D341Med (cell line): Measurements from ENCODE around the gene ABCC4.
A peak's percentile ranks its signal among the peaks of the same experiment; 100 is the strongest.

ENCODE experiments used
- DNase-seq: peaks from one replicate; pipeline ENCODE4 v3.0.0; 2012; ENCODE audit warnings: low spot score

Gene ABCC4

DNA sequence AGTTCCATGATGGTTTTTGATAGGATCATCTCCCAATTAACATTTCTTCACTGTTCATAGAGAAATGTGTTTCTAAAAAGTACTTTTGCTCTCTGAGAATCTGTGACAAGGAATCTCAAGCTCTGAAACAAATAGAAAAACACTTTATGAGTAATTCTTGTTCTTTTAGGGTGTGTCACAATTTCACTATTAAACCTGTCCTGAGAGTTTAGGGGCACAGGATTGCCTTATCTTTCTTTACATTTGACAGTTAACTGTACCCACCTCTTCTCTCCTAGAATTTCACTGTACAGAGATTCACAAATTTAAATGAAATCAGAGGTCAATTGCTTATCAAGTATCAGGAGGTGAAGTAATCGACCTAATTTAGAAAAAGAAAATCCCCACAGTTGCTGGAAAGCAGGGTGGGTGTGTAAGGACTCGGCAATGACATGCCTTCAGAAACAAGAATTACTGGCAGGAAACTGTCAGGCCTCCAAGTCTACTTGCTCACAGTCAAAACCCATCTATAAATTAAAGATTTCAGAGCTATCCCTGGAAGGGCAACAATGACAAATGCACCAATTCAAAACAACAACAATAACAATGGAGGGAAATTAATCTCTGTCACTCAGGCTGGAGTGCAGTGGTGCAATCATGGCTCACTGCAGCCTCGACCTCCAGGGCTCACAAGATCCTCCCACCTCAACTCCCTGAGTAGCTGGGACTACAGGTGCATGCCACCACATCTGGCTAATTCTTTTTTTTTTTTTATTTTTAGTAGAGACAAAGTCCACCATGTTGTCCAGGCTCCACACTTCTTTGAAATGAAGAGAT, 250.2 kb downstream of the ABCC4 start:
- no peak for DNase-seq

DNA sequence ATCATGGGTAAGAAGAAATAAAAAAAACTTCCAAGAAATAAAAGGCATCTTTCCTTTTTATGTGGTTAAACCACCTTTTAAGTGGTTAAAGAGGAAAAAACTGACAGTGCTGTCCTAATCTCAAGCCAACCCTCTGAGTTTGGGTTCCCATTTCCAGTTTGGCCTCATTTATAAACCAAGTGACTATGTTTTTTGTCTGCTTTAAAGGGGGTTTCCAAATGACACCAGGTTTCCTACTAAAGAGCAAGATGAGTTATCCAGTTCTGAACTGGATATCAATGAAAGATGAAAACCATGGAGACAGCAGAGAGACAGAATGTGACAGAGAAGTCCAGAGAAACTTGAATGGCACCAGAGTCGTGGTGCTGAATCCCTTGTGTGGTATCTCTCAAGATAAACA, 251.5 kb downstream of the ABCC4 start:
- DNase-seq = no peak

DNA sequence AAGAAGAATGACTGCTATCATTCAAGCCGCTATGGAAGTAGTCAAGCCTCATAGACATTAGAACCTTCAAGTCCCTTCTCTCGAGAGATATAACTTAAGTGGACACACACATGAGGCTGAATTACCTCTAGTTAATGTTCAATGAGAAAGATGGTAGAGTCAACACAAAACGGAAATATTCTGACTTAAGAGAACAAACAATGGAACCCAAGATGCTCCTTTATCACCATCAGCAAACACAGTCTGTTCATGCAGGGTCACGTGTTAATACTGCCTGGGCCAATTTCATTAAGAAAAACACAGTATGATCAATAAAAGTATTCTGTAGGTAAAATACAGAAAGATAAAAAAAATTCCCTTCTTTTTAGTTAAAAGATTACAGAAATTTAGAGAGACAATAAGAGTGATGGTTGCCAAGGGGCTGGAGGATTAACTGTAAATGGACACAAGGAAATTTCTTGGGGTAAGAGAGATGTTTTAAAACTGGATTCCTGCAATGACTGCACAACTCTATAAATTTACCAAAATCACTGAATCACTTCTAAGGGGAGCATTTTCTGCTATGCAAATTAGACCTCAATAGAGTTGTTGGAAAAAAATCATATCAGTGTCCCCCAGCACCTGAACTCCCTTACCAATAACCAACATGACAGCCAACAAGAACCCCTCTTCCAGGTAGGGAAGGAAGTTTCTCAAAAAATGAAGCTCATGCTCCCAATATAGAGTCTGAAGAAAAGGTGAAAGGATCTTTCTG, 256.6 kb downstream of the ABCC4 start:
- DNase-seq = no peak

DNA sequence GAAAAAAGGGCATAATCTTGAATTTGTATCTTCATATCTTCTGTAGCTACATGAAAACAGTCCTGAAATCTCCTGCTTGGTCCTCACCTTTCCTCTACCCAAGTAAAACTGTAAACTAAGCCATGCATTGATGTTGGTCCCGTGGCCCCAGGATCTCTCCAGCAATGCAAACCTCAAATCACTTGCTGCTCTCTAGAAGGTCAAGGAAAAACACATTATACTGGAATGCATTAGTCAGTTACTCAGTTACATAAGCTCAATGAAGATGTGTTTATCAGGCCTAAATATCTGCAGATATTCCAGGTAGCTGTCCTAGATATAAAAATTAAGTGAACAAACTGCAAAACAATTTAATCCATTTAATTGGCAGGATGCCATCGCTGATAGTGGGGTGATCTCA, 261.8 kb downstream of the ABCC4 start:
- no peak for DNase-seq

DNA sequence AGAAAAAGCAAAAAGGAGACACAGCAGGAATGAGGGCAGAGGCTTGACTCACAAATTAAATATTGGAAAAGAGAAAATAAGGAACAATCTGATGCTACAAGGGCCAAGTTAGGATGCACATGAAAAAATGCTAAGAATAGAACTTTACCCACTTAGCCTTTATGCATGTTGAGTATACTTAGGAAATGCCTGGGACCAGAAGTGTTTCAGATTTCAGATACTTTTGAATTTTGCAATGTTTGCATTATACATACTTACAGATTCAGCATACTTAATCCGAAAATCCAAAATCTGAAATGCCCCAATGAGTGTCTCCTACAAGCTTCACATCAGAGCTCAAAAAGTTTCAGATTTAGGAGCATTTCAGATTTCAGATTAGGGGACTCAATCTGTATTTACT, 262.3 kb downstream of the ABCC4 start:
- DNase-seq = no peak

DNA sequence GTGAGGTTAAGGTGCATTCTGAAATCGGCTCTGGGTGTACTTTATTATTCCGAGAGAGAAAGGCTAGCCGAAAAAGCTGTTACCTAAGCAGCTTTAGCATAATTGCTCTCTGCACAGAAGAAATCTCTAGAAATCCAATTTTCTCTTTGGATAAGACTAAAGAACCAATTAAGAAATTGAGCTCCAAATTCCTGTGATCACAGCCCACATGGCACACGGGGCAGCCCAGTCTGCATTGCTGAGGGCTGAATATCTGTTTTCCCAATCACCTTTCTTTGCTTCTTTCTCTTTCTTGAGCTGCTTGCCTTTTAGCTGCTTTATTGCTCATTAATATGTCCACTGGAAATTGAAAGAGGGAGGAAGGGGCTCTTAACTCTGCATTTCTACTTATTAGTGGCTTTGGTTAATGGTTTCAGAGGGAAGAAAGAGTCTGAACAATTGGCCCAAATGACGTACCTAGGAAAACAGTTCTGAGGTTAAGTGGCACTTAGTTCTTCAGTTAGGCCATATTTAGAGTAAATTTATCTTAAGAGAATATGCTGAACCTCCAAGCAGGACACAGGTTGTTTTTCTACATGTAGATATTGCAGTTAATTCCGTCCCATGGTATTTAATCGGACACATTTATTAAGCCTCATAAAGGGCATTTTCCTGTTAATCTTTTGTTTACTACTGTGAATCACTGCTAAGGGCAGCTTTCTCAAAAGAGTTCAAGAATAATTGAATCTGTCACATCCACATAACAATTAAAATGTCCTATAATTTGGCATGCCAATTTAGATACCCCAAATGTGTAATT, 265.7 kb downstream of the ABCC4 start:
- DNase-seq = peak; percentile 67

DNA sequence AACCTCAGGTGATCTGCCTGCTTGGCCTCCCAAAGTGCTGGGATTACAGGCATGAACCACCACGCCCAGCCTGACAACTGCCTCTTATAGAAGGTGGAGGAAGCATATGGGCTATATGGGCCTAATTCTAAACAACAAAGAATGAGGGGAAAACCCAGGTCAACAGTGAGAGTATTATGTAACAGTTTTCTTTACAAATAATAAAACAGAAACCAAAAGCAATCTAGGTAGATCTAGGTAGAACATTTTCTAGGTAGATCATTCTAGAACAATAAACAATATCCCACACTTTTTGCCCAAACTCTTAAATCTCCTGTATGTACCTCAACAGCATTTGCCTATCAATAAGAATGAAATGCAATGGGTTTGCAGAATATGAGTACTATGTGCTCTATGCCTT, 267.4 kb downstream of the ABCC4 start:
- no peak for DNase-seq

DNA sequence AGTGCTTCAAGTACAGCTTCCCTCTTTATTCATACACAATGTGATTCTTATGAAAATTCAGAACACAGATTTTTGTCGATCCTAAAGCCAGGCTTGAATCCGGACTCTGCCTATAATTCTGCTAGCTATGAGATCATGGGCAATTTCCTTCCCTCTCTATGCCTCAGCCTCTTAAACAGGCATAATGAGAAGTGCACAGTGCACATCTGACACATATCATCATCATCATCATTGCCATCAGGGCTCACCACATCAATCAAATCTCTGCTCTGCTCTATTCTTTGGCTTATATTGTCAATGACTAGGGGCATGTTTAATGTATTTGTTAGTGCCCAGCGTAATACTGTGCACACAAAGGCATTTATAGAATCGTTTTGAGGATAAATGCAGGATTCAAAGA, 269.1 kb downstream of the ABCC4 start:
- DNase-seq = no peak

DNA sequence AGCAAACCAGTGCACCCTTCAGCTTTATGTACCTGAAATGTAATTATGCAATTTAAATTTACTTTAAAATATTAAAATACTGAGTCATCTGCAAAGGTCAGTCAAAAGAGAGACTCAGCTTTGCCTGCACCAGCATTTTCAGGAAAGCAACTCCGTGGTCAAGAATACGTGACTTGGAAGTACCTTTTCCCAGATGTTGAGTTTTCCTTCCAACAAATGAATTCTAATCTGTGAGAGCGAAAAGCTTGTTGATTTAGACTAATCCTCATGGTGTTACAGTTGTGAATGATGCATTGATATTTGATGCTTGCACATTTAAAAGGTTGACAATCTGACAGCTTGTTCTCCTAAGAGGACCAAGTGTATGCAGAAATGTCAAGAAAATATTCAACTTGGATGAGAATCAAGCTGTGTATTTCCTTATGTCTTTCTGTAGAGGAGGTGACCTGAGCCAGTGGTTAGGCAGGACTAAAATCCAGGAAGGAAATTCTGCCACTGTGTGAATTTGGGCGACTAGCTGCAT, 270.4 kb downstream of the ABCC4 start:
- DNase-seq = no peak

DNA sequence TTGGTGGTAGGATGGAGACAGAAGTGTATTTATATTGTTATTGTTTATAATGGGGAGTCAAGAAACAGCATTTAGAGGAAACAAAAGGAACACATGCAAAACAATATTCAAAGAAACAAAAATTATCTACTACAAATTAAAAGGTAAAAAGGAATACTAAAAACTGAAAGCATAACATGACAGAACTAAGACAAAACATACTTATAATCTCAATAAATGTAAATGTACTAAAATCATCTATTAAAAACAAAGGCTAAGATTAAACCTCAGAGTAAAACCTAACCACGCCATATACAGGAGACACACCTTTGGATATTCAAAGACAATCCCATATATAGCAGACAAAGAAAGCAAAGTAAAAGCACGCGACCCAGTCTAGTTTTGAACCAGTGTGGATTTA, 273.6 kb downstream of the ABCC4 start:
- DNase-seq = no peak

DNA sequence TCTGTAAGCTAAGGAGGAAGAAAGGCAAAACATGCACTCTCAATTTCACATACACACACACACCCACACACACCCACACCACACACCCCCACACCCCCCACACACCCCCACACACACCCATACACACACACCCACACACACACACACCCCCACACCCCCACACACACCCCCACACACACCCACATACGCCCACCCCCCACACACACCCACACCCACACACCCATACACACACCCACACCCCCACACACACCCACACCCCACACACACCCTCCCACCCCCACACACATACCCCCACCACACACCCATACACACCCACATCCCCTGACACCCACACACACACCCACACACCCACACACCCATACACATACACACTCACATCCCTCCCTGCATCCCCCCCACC, 276.1 kb downstream of the ABCC4 start:
- DNase-seq = no peak

DNA sequence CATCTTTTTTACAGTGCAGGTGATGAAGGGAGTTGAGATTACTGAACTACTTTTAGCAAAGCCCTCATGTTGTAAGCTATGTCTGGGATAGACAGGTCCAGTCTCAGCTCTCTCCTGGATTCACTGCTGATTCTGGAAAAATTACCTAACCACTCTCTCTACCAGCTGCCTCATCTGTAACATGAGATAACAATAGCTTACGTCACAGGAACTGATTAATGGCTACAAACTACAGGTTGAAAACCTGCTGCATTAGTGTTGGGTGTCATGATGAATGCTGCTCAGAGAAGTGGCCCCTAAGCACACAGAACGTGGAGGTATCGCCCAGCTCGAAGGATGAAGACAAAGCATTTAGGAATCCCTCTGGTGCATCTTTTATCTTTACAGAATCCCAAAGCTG, 277.8 kb downstream of the ABCC4 start:
- no peak for DNase-seq

DNA sequence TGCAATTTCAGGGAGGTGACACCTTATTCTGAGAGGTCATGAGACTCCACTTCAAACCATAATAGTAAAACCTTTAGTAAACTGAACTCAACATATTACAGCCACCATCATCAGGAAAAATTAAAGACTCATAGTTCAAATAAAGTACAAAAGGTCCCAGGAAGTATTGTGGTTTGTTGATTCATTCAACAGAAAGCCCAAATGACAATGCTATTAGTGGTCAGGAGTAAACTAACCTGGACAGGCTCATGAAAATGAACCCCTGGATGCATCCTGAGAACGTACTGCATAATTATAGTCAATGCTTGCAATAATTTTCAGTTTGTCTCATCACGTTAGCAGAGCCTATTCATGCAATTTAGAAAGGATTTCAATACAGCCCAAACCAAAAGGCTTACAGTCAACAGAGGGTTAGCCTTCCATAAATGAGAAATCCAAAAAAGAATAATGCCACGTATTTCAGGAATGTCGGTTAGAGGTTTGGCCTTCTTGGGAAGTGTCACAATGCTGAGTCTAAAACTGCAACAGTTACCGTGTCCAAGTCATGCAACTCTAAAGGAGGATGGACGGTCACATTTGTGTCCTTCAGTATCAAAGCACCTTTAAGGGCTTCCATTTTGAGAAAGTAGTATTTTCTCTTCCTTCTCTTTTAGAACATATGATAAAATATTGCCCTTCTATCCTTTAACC, 280.8 kb downstream of the ABCC4 start:
- DNase-seq = no peak

DNA sequence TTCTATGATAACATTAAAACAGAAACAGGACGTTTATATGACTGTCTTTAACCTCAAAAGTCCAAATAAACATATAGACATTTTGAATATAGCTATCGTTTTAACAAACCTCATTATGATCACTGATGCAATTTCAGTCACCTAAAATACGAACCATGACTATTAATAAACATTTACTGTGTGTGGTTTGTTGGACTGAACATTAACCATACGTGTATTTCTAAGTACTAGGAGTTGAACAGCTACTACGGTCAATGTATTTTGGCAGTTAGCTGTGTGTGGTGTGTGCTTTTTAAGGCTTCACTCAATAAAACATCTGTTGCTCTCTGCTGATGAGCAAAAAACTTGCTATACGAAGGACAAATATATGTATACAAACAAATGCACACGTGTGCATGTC, 281.4 kb downstream of the ABCC4 start:
- no peak for DNase-seq

DNA sequence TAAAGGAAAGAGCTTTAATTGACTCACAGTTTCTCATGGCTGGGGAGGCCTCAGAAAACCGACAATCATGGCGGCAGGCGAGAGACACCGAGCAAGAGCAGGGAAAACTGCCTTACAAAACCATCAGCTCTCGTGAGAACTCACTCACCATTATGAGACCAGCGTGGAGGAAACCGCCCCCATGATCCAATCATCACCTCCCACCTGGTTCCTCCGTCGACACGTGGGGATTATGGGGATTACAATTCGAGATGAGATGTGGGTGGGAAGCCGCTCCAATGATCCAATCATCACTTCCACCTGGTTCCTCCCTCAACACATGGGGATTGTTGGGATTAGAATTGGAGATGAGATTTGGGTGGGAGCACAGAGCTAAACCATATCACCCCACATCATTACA, 293.9 kb downstream of the ABCC4 start:
- DNase-seq = no peak

DNA sequence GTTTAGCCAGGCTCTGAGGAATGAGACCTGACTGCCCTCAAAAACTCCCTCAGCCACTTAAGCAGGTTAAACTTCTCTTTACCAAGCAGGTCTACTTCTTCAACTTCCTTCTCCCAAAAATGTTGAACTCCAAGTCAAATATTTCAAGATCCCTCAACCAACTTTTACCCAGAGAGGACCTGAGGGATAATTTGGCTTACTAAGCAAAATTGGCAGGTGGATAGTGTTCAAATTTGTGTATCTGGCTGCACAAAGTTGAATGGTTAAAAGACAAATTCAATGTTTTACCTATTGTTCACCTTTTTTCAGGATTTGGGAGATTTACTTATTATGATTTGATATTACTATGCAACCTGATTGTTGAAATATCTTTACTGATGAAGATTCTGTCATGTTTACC, 296.0 kb downstream of the ABCC4 start:
- no peak for DNase-seq

DNA sequence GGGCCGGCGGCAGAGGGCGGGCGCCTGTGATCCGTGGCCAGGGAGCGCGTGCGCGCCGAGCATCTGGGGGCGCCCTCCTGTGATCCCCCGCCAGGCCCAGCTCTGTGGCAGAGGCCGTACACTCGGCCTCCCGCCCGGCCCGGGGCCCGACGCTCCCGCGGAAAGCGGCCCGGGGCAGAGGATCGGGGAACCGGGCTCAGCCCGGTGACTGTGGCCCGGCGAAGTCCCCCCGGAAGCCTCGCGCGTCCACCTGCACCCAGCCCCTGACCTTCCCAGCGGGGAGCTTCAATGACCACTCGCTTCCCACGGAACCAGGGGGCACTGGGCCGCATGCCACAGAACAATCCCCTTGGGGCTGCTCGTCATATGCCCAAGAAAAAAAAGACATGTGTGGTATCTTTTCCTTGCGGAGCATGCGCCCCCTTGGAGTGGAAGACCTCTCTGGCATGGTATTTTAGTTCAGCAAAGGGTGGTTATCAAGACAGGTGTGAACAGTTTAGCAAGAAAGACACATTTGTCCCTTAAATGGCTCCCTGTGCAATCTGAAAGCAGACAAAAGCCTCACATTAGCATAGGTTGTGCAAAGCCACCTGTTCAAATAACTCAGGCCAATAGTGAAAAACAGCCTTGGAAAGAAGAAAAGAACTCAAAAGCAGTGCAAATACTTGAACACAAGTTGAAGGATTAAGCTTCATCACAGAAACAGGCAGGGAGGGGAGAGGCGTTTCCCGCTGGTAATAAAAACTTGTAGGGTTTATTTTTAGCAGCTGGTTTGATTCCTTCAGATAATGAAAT, 298.0 kb downstream of the ABCC4 start:
- DNase-seq = no peak

DNA sequence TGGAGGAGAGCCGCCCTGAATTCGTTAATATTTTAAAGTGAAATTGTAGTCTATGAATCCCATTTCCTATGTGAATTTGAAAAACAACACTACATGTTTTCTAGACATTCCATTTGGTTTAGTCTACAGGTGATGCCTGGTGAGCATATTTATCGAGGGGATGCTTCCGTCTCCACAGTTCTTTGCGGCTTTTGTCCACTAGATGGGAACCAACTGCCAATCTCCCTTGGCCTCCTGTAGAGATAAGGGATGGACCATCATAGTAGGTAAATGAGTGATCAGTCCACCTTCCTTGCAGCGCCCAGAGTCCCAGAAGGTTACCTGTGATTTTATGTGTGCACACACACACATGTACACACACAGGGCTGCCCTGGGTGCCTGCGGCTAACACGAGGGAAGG, 299.1 kb downstream of the ABCC4 start:
- no peak for DNase-seq

DNA sequence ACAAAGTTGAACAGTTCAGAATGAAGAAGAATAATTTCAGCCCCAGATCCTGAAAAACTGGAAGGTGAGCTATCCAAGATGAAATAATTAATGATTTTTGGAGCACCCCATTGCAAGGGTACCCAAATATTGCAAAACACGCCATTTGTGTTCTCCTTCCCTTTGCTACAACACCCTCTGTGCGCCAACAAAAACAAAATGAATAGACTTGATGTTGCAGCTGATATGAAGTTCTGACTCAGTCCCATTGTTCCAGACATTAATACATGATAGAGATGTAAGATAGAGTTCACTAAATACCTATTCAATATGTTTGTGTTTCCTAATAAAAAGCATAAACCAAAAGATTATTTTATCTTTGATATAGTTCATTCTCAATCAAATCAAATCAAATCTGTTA, 301.4 kb downstream of the ABCC4 start:
- DNase-seq = no peak

DNA sequence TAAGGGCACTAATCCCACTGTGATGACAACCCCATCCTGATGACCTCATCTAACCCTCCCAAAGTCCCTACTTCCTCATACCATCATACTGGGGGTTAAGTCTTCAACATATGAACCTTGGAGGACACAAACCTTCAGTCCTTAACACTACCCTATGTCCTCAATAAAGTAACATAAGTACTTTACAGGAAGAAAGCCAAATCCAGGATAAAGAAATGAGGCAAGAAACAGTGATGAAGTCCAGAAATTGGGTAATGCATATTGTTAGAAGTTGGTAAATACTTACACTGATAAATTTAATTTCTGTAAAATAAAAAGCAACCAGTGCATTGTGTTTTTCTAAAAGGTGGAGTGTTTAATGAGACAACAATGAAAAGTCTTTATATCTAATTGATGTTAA, 304.1 kb downstream of the ABCC4 start:
- no peak for DNase-seq

DNA sequence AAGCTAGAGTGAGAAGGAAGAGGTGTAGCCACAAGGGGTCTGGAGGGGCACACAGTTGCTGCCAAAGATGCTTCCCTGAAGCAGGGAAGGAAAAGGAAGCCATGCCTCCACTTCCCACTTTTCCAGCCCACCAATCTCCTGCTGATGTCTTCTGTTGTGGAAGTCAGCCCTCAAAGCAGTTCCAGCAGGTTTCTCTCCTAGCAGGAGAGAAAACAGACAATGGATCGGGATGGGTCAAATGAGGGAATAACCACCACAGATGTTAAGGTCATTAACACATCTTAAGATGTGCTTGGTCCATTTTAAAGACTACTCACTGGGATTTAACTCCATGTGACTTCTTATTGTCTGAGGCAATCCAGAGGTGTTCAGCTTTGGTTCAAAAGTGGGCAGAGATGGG, 304.8 kb downstream of the ABCC4 start:
- DNase-seq = no peak
